SK-N-SH (cell line): Measurements from ENCODE around the gene BCR. TPM values are rescaled to one million over a fixed set of nuclear protein-coding genes. Genes with fewer than 3 reads are reported as not detected.

Experiments used
- CTCF ChIA-PET: fragments of 300-600, 350-600 bp; formaldehyde crosslinking; extraction: SDS; loops from one replicate; lab custom pipeline; 2021; lab: Yijun Ruan, JAX
- POLR2A ChIA-PET: fragments of 350-600 bp; sonication (Branson Sonifier 250); formaldehyde crosslinking; extraction: SDS; loops from one replicate; lab custom pipeline; 2020; ENCODE audit warnings: antibody characterized with exemption, inconsistent platforms; lab: Yijun Ruan, JAX
- DNase-seq: peaks from one replicate; pipeline ENCODE4 v3.0.0; 2012
- H2AFZ ChIP-seq: fragments of 200-600 bp; sonication (generic); 2 replicates; pipeline ENCODE4 v1.8.1; 2016; ENCODE audit warnings: antibody characterized with exemption, mild to moderate bottlenecking, low read depth
- H3F3A ChIP-seq: fragments of 200-600 bp; sonication (generic); replicated peaks from 2 replicates; pipeline ENCODE3; 2016; ENCODE audit warnings: antibody characterized with exemption, mild to moderate bottlenecking; ENCODE audit not compliant: insufficient read depth
- H3K27ac ChIP-seq, 2 experiments: fragments of 200-500 bp in 1 of 2; fragments of 200-600 bp in 1 of 2; sonication (Bioruptor generic) in 1 of 2; sonication (generic), shearing (Covaris generic) in 1 of 2; 2 replicates each; pipeline versions ENCODE4 v1.5.1 to v1.6.1; 2014 to 2016; ENCODE audit warnings: low read depth in 2 of 2, inconsistent platforms in 1 of 2, low read length in 1 of 2, mild to moderate bottlenecking in 1 of 2, mixed read lengths in 1 of 2
- H3K27me3 ChIP-seq: fragments of 200-600 bp; sonication (generic), shearing (Covaris generic); 2 replicates; pipeline ENCODE4 v1.6.1; 2016; ENCODE audit warnings: mixed run types; ENCODE audit not compliant: insufficient read depth
- H3K36me3 ChIP-seq, 2 experiments: fragments of 200-500 bp in 1 of 2; fragments of 200-600 bp in 1 of 2; sonication (Bioruptor generic) in 1 of 2; sonication (generic) in 1 of 2; replicated peaks in 1 of 2; 2 replicates each; pipeline versions ENCODE3 to v1.5.1; 2014 to 2016; ENCODE audit warnings: low read length in 1 of 2, mild to moderate bottlenecking in 1 of 2; ENCODE audit not compliant: insufficient read depth in 2 of 2, control insufficient read depth in 1 of 2
- H3K4me1 ChIP-seq, 2 experiments: fragments of 200-500 bp in 1 of 2; fragments of 200-600 bp in 1 of 2; sonication (Bioruptor generic) in 1 of 2; sonication (generic), shearing (Covaris generic) in 1 of 2; 2 replicates each; pipeline versions ENCODE4 v1.5.1 to v1.6.1; 2014 to 2016; ENCODE audit warnings: low read depth in 1 of 2, low read length in 1 of 2, mixed run types in 1 of 2; ENCODE audit not compliant: insufficient read depth in 2 of 2, control insufficient read depth in 1 of 2
- H3K4me2 ChIP-seq: fragments of 200-600 bp; sonication (generic), shearing (Covaris generic); 2 replicates; pipeline ENCODE4 v1.6.1; 2017; ENCODE audit warnings: mixed run types
- H3K4me3 ChIP-seq, 2 experiments: fragments of 200-500 bp in 1 of 2; fragments of 200-600 bp in 1 of 2; sonication (Bioruptor generic) in 1 of 2; sonication (generic), shearing (Covaris generic) in 1 of 2; 2 replicates each; pipeline versions ENCODE4 v1.5.1 to v1.8.1; 2014 to 2016; ENCODE audit warnings: low read depth in 2 of 2, inconsistent platforms in 1 of 2, low read length in 1 of 2, mild to moderate bottlenecking in 1 of 2, mixed read lengths in 1 of 2, moderate library complexity in 1 of 2
- H3K79me2 ChIP-seq: fragments of 200-600 bp; sonication (generic); 2 replicates; pipeline ENCODE4 v1.8.1; 2017; ENCODE audit warnings: mild to moderate bottlenecking; ENCODE audit not compliant: insufficient read depth
- H3K9ac ChIP-seq: fragments of 200-600 bp; sonication (generic); 2 replicates; pipeline ENCODE4 v1.6.1; 2017; ENCODE audit warnings: mixed run types
- H3K9me2 ChIP-seq: fragments of 200-600 bp; sonication (generic); 2 replicates; pipeline ENCODE4 v1.6.1; 2017; ENCODE audit warnings: mixed run types
- H3K9me3 ChIP-seq: fragments of 200-600 bp; sonication (generic); 2 replicates; pipeline ENCODE4 v1.6.1; 2017; ENCODE audit warnings: mixed run types, mild to moderate bottlenecking, moderate library complexity
- H4K20me1 ChIP-seq: fragments of 200-600 bp; sonication (generic); 2 replicates; pipeline ENCODE4 v1.6.1; 2017; ENCODE audit warnings: mild to moderate bottlenecking, mixed run types; ENCODE audit not compliant: insufficient read depth
- FOXM1 ChIP-seq: IDR thresholded peaks from 2 replicates; pipeline ENCODE4 v1.4.0; 2012; ENCODE audit warnings: low read depth, mild to moderate bottlenecking
- GATA2 ChIP-seq: sonication (generic); formaldehyde crosslinking; IDR thresholded peaks from 2 replicates; pipeline ENCODE4 v1.5.0; 2020; ENCODE audit warnings: mild to moderate bottlenecking, missing genetic modification reagents
- MEF2A ChIP-seq: IDR thresholded peaks from 2 replicates; pipeline ENCODE4 v1.4.0; 2012; ENCODE audit warnings: low read depth, borderline replicate concordance
- POLR2AphosphoS5 ChIP-seq: IDR thresholded peaks from 2 replicates; pipeline ENCODE4 v1.6.1; 2012; ENCODE audit warnings: low read depth, low read length
- RCOR1 ChIP-seq: fragments of 150-350 bp; IDR thresholded peaks from 2 replicates; pipeline ENCODE4 v1.6.1; 2017; ENCODE audit warnings: antibody characterized with exemption, low read length
- RXRA ChIP-seq: IDR thresholded peaks from 2 replicates; pipeline ENCODE4 v1.4.0; 2012; ENCODE audit warnings: low read depth, mild to moderate bottlenecking, borderline replicate concordance
- TAF1 ChIP-seq: IDR thresholded peaks from 2 replicates; pipeline ENCODE4 v1.6.1; 2012; ENCODE audit warnings: low read depth, mild to moderate bottlenecking, low read length, moderate library complexity, borderline replicate concordance
- TCF12 ChIP-seq: IDR thresholded peaks from 2 replicates; pipeline ENCODE4 v1.4.0; 2012
- TEAD4 ChIP-seq: IDR thresholded peaks from 2 replicates; pipeline ENCODE4 v1.4.0; 2012; ENCODE audit warnings: mild to moderate bottlenecking, borderline replicate concordance; ENCODE audit not compliant: insufficient read depth
- WGBS: methylation state at CpG from one replicate; pipeline ENCODE4 v1.1.6; 2017; ENCODE audit warnings: low lambda C conversion rate; 5-methylcytosine and 5-hydroxymethylcytosine counted together
- polyA plus RNA-seq, 3 experiments: library from polyadenylated mRNA; depleted of rRNA; stranded (reverse); fragments of >200 nt; gene quantifications; 2 replicates each; pipeline ENCODE4 v1.2.3, GENCODE V29; 2012
- TF ChIP-seq, protein P1 (sequence below): IDR thresholded peaks from 2 replicates; pipeline ENCODE4 v1.4.0; 2012; ENCODE audit warnings: low read depth, borderline replicate concordance
- TF ChIP-seq, protein P2 (sequence below): fragments of 150-350 bp; IDR thresholded peaks from 2 replicates; pipeline ENCODE4 v1.6.1; 2016; ENCODE audit warnings: mild to moderate bottlenecking, low read depth, low read length
- TF ChIP-seq, protein P3 (sequence below): fragments of 150-350 bp; IDR thresholded peaks from 2 replicates; pipeline ENCODE4 v1.6.1; 2017; ENCODE audit warnings: antibody characterized with exemption, low read length, low read depth, borderline replicate concordance
- TF ChIP-seq, protein P4 (sequence below): fragments of 200-600 bp; sonication (generic); IDR thresholded peaks from 2 replicates; pipeline ENCODE4 v1.6.1; 2017; ENCODE audit warnings: antibody characterized with exemption, mild to moderate bottlenecking, moderate library complexity
- TF ChIP-seq, protein P5 (sequence below): IDR thresholded peaks from 2 replicates; pipeline ENCODE4; 2012
- TF ChIP-seq, protein P6 (sequence below): IDR thresholded peaks from 2 replicates; pipeline ENCODE4 v1.6.1; 2012; ENCODE audit warnings: mild to moderate bottlenecking, low read depth, low read length, moderate library complexity

Gene BCR
- polyA plus RNA-seq, 1 of the 3 experiments (the other 2 are of a cell fraction) = 50.9 TPM

DNA sequence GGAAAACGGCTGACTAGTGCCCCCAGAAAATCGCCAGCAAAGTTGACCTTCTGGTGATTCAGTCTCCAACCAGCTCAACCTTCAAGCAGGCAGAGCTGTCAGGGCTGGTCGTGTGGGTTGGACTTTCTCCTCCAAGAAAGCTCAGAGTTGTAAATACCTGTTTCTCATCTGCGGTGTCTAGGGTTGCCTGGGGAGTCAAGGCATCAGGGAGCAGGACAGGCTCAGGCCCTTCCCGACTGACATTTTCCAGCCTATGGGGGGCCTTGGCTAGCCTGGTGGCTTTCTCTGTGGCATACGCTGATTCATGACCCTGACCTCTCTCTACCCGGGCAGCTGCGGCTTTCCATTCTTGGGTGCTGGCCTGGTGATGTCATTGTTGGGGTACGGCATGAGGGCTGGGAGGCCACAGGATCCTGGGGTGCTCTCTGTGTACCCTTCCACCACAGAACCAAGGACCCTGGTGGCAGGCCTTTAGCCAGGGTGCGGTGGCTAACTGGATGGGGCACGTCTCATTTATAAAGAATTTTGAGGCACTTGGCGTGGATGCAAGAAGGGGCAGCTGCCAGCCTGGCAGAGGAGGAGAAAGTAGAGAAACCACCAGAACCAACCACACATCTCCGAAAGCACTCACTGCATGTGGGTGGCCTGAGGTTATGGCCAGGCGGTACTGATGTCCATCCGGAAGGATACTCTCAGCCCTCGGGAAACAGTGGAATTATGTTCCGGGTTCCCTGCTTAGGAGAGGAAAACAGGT is 64.9 kb downstream of the BCR start:
- no peak overlapping the region for H3K27ac ChIP-seq
- ChIA-PET CTCF (no interaction called here), POLR2A (no interaction called here)

More for the DNA sequence above, 64.9 kb downstream of the BCR start:
- peaks cover 26 to 38% of the 10 kb centered on the region in 2 experiments; a peak in 3 of 4 replicates for H3K4me1 ChIP-seq
- H3K9me2 ChIP-seq = no peaks in the 10 kb centered on the region
- H3K4me3 ChIP-seq = no peak overlapping the region
- H3F3A ChIP-seq = no peaks in the 10 kb centered on the region
- H4K20me1 ChIP-seq = peaks cover 32% of the 10 kb centered on the region
- H3K27me3 ChIP-seq = no peaks in the 10 kb centered on the region
- TF ChIP-seq, protein P1, sequence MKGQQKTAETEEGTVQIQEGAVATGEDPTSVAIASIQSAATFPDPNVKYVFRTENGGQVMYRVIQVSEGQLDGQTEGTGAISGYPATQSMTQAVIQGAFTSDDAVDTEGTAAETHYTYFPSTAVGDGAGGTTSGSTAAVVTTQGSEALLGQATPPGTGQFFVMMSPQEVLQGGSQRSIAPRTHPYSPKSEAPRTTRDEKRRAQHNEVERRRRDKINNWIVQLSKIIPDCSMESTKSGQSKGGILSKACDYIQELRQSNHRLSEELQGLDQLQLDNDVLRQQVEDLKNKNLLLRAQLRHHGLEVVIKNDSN = no peak
- TF ChIP-seq, protein P2, sequence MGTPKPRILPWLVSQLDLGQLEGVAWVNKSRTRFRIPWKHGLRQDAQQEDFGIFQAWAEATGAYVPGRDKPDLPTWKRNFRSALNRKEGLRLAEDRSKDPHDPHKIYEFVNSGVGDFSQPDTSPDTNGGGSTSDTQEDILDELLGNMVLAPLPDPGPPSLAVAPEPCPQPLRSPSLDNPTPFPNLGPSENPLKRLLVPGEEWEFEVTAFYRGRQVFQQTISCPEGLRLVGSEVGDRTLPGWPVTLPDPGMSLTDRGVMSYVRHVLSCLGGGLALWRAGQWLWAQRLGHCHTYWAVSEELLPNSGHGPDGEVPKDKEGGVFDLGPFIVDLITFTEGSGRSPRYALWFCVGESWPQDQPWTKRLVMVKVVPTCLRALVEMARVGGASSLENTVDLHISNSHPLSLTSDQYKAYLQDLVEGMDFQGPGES = no peak
- TF ChIP-seq, protein P3, sequence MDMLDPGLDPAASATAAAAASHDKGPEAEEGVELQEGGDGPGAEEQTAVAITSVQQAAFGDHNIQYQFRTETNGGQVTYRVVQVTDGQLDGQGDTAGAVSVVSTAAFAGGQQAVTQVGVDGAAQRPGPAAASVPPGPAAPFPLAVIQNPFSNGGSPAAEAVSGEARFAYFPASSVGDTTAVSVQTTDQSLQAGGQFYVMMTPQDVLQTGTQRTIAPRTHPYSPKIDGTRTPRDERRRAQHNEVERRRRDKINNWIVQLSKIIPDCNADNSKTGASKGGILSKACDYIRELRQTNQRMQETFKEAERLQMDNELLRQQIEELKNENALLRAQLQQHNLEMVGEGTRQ = no peak
- TF ChIP-seq FOXM1 (no peak), RXRA (no peak), RCOR1 (no peak), GATA2 (CRISPR knock-in tag) (no peak), MEF2A (no peak), TAF1 (no peak), POLR2AphosphoS5 (no peak), TEAD4 (no peak), TCF12 (no peak)
- TF ChIP-seq, protein P4, sequence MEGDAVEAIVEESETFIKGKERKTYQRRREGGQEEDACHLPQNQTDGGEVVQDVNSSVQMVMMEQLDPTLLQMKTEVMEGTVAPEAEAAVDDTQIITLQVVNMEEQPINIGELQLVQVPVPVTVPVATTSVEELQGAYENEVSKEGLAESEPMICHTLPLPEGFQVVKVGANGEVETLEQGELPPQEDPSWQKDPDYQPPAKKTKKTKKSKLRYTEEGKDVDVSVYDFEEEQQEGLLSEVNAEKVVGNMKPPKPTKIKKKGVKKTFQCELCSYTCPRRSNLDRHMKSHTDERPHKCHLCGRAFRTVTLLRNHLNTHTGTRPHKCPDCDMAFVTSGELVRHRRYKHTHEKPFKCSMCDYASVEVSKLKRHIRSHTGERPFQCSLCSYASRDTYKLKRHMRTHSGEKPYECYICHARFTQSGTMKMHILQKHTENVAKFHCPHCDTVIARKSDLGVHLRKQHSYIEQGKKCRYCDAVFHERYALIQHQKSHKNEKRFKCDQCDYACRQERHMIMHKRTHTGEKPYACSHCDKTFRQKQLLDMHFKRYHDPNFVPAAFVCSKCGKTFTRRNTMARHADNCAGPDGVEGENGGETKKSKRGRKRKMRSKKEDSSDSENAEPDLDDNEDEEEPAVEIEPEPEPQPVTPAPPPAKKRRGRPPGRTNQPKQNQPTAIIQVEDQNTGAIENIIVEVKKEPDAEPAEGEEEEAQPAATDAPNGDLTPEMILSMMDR = no peak
- TF ChIP-seq, protein P5, sequence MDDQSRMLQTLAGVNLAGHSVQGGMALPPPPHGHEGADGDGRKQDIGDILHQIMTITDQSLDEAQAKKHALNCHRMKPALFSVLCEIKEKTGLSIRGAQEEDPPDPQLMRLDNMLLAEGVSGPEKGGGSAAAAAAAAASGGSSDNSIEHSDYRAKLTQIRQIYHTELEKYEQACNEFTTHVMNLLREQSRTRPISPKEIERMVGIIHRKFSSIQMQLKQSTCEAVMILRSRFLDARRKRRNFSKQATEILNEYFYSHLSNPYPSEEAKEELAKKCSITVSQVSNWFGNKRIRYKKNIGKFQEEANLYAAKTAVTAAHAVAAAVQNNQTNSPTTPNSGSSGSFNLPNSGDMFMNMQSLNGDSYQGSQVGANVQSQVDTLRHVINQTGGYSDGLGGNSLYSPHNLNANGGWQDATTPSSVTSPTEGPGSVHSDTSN = no peak
- TF ChIP-seq, protein P6, sequence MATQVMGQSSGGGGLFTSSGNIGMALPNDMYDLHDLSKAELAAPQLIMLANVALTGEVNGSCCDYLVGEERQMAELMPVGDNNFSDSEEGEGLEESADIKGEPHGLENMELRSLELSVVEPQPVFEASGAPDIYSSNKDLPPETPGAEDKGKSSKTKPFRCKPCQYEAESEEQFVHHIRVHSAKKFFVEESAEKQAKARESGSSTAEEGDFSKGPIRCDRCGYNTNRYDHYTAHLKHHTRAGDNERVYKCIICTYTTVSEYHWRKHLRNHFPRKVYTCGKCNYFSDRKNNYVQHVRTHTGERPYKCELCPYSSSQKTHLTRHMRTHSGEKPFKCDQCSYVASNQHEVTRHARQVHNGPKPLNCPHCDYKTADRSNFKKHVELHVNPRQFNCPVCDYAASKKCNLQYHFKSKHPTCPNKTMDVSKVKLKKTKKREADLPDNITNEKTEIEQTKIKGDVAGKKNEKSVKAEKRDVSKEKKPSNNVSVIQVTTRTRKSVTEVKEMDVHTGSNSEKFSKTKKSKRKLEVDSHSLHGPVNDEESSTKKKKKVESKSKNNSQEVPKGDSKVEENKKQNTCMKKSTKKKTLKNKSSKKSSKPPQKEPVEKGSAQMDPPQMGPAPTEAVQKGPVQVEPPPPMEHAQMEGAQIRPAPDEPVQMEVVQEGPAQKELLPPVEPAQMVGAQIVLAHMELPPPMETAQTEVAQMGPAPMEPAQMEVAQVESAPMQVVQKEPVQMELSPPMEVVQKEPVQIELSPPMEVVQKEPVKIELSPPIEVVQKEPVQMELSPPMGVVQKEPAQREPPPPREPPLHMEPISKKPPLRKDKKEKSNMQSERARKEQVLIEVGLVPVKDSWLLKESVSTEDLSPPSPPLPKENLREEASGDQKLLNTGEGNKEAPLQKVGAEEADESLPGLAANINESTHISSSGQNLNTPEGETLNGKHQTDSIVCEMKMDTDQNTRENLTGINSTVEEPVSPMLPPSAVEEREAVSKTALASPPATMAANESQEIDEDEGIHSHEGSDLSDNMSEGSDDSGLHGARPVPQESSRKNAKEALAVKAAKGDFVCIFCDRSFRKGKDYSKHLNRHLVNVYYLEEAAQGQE = no peak
- DNase-seq = no peak
- no peaks in the 10 kb centered on the region for H3K9me3 ChIP-seq
- H3K4me2 ChIP-seq = no peak overlapping the region
- no peaks in the 10 kb centered on the region for H3K36me3 ChIP-seq
- WGBS = 91% methylated on average over 10 of the region's 17 CpGs
- peaks cover 53% of the 10 kb centered on the region; the same call in 1 of the 2 replicates for H3K79me2 ChIP-seq
- no peak overlapping the region for H3K9ac ChIP-seq
- H2AFZ ChIP-seq = no peak overlapping the region
